NCI-H1930 (cell line): Measurements from ENCODE around the gene PRPSAP1.

Experiments
- DNase-seq, 2 experiments: peaks; one replicate each; lab custom pipeline; 2025; lab: John Stamatoyannopoulos, UW

The PRPSAP1 gene, protein sequence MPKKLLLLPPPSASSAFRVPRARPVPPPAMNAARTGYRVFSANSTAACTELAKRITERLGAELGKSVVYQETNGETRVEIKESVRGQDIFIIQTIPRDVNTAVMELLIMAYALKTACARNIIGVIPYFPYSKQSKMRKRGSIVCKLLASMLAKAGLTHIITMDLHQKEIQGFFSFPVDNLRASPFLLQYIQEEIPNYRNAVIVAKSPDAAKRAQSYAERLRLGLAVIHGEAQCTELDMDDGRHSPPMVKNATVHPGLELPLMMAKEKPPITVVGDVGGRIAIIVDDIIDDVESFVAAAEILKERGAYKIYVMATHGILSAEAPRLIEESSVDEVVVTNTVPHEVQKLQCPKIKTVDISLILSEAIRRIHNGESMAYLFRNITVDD

DNA sequence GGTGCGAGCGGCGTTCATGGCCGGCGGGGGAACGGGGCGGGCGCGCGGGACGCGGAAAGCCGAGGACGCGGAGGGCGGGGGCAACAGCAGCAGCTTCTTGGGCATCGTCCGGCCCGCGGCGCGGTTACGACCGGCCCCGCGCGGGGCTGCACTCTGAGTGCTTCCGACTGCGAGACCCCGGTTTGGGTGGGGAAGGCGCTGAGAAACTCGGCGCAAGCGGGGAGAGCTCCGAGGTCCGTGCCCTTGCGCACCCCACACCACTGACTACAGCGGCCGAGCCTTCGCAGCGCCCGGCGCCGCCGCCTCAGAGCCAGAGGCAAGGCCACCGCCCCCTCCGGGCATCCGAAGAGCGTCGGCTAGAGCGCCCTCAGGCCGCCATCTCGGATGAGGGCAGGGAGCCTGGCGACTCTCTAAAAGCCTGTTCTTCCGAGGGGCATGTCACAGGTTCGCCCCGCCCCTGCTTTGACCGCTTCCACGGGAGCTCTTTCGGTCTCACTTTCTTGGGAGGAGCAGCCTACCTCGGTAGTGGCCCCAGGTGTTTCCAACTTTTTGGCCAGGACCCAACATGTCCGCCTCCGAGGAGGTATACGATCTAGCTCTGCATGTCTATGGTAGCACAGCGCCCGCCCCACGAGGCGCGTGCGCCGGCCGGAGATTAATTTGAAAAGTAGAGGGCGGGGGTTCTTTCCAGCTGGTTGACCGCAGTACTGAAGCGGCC is at the start of gene PRPSAP1:
PRPSAP1 (minus strand) TSS at position 318 of the 718 bp plus-strand sequence; CDS start at position 105, 213 bp downstream.
- DNase-seq = peak; percentile 85 to 93

DNA sequence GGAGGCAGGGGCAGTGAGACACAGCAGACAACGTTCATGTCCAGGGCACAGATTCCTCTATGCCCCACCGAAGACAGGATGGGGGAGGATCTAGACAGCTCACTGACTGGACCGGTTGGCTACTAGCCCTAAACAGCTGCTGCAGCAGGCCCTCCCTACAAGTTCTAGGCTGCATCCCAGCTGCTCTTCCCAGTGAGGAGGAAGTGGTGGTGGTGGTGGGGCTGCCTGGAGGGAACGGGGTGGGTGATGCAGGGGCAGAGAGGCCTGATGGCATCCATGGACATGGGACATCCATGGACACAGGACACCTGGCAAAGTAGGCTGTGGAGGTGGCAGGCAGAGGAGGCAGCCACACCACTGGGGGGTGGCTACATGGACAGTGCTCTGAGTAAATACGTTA is 49.0 kb upstream of the PRPSAP1 start:
- no peak for DNase-seq

DNA sequence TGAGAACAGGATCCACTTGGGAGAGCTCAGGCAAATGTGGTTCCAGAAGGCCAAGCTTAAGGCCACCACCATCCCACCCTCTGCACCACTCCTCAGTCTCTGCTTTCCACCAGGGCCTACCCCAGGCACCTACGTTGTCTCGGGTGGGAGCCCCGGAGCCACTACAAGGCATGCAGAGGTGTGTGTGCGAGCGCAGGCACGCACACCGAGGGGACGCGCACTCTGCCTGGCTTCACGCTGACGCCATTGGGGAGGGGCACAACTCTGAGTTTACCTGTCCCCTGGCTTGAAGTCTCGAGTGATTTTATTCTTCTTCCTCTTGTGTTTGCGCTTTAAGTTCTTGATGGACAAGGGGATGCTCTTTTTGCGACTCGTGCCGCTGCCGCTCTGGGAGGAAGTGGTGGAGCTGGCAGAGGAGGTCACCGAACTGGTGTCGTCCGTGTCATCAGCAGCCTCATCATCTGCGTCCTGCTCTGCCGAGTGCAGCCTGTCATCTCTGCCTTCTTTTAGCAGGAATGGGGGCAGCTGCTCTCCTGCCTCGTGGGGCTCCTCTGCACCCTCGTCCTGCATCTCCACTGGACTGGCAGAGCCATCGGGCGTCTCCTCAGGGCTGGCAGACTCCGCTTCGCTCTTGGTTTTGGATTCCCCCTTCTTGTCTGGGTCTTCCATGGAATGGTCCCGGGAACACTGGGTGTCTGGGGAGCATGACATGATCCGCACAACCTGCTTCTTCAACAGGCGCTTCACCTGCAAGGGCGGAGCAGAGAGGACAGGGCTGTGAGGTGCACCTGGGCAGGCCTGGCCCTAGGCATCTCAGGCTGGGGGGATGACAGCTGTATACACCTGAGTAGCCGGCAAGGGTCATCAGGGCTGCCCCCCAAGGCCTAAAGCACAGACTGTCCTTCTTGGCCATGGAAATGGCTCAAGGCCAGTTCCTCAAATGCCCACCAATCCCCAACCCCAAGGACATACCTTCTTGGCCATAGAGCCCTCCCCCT is 45.8 kb upstream of the PRPSAP1 start:
- no peak for DNase-seq

DNA sequence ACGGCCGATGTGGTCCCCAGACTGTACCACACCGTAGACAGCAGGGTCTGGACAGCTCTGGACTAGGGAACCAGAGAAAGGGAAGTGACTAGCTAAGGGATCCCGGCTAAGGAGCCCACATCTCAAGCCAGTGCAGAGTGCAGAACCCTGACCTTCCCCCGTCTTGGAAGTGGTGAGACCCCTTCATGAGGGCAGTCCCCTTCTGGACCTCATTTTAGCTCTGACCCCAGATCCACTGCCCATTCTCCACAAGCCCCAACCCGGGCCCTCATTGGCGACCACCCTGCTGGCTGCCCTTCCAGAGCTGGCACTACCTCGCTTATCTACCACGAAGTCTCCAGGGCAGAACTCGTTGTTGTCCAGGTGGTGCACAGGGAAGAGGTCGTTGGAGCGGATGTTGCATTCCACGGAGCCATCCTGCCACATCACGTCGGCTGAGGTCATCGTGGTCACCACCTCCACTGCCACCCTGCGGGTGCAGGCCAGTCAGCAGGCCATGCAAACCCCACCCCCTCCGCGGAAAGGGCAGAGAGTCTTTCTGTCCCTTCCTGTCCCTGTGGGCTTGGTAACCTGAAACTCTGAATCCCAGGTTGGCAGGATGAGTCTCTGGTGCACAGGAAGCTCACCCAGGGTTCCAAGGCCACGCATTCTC is 44.9 kb upstream of the PRPSAP1 start:
- no peak for DNase-seq

DNA sequence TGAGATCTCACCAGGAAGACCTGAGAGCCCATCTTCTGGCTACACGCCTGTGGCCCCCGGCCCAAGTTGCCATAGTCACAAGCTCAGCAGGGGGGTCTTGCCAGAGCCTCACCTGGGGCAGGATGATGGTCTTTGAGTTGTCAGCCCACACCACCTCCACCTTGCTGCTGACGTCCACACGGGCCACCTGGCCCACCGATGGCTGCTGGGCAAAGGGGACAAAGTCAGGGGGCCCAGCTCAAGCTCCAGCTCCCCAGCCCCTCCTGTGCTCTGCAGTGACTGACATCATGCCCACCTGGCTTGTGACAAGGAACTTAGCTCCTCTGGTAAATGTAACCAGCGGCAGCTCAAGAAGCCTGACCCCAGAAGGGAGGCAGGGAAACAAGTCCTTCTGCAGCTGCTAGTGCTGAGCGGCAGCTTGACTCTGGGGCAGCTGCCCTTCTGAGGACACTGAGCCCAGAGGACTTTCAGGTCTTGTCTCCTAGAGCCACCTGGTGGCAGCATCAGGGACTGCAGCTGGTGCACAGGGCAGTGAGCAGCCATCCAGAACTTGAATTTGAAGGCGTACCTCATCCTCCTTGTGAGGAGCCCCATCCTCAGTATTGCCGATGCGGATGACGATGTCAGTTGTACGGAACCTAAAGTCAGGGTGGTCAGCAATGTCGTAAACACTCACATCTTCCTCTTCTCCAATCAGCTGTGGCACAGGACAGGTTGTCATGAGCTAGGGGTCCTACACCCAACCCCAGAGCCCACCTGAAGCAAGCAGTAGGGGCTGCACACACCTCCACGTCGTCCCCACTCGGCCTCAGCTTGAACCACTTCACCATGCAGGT is 44.2 kb upstream of the PRPSAP1 start:
- DNase-seq = peak; percentile 43 to 81

DNA sequence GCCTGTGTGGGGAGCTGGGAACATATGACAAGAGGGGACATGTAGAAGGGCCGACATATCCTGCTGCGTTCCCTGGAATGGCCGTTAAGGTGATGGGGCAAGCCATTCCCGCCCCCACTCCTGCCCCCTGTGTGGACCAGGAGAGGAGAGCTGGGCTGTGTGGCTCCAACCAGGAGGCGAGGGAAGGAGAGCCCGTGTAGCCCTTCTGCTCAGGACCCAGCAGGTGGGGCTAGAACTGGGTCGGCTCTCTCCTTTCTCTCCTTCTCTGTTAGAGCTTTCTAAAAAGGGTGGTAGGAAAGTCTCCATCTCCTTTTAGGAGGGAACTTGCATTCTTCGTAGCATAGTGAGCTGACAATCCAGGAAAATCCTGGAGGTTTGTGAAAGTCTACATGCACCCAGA is 43.5 kb upstream of the PRPSAP1 start:
- no peak for DNase-seq

DNA sequence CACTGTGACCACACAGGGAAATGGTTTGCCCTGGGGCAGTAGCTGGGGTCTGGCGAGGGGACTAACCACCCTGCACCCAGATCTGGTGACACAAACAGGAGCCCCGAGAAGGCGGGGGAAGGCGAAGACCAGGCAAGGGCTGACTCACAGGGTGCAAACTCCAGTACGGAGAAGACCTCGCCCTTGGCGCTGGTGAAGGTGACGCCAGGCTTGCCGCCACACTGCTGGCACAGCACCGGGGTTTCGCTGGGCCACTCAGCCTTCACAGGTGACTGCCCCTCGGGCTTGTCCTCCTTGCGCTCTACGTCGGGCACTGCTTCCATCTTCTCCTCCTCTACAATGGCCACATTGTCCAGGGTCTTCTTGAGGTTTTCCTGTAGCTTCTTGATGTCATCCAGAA is 42.3 kb upstream of the PRPSAP1 start:
- no peak for DNase-seq

DNA sequence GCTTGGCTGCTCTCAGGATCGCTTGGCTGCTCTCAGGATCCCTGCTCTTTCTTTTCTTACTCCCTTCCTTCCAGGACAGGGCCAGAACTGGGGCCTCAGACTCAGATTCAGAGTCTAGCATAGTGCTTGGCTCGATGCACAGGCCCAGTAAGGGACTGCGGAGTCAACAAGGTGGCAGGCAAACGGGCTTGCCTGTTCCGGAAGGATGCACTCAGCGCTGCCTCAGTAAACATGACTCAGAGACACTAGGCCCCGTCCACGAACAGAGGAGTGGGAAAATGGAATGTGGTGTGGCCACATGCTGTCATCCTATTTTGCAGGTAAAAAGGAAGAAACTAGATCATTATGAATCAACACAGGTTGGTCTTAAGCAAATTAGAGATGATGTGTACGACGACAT is 40.5 kb upstream of the PRPSAP1 start:
- no peak for DNase-seq

DNA sequence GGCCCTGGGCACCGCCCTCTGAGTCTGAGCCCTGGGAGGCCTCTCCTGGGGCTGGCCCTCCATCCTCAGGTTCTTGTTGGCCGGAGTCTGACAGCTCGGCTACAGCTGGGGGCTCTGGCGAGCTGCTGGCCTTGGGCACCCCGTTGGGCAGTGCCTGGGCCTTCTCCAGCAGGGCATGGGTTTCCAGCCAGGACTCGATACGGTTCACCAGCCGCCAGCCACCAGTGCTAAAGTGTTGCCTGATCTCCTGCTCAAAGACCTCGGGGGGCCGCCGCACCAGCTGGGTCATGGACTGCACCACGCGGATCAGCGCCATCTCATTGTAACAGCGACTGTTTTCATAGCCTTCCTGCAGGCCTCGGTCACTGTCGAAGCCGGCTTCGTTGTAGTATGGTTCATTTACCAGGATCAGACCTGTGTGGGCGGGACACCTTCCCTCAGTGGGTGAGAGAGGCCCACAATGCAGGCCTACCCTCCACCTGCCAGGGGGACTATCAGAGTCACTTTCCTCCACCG is 37.5 kb upstream of the PRPSAP1 start:
- no peak for DNase-seq

DNA sequence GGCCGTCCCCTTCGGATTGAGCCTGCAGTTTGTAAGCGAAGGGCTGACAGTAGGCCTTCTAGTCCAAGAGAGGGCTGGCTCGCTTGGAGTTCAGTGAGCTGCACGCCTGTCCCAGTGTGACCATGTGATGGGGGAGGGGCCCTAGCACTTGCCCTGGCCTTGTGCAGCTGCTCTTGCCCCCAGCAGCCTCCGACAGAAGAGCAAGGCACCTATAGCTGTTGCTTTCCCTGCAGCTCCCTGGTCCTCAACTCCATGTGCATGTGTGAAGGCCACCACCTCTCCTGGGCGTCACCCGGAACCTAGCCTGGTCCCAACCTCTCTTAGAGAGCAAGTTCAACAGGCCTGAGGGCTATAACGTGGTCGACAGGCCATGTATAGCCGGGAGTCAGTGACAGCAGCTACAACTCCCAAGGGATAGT is 36.3 kb upstream of the PRPSAP1 start:
- DNase-seq = no peak

DNA sequence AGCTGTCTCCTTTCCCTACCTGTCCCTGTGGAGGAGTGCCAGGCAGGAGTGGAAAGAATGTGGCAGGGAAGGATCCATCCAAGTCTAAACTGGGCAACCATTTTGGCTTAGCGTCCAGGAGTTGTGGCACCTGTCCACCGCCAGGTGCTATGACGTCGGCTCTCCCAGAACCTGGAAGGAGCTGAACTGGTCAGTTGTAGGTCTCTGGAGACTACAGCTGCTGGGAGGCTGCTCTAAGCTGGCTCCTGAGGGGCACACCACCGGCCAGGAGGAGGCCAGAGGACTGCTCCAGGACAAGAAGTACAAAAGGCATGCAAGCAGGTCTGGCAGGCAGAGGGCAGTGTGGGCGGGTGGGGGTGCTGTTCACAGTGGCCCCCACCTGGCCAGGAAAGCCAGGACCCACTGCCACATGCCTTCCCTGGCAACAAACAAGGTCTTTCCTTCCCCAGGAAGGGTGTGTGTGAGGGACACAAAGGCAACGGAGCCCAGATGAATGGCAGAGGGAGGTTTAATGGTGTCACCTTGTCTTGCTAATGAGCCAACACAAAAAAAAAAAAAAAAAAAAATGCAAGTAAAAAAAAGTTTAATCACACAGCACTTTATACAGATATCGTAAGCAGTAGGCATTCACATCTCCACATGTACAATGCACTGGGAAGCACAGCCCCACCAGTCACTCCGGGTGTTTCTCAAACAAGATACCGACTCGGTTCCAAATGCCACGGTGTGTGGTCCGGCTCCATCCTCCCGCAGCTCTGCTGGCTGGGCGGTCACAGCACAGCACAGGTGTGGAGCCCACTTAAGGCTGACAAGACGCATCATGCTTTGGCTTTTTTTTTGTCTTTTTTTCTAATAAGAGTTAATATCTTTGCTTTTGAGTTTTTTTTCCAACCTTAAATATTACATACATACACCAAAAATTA is 35.5 kb upstream of the PRPSAP1 start:
- DNase-seq = no peak

DNA sequence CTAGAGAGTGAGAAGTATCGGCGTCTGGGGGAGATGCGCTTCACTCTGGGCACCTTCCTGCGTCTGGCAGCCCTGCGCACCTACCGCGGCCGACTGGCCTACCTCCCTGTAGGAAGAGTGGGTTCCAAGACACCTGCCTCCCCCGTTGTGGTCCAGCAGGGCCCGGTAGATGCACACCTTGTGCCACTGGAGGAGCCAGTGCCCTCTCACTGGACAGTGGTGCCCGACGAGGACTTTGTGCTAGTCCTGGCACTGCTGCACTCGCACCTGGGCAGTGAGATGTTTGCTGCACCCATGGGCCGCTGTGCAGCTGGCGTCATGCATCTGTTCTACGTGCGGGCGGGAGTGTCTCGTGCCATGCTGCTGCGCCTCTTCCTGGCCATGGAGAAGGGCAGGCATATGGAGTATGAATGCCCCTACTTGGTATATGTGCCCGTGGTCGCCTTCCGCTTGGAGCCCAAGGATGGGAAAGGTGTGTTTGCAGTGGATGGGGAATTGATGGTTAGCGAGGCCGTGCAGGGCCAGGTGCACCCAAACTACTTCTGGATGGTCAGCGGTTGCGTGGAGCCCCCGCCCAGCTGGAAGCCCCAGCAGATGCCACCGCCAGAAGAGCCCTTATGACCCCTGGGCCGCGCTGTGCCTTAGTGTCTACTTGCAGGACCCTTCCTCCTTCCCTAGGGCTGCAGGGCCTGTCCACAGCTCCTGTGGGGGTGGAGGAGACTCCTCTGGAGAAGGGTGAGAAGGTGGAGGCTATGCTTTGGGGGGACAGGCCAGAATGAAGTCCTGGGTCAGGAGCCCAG is 33.5 kb upstream of the PRPSAP1 start:
- no peak for DNase-seq

DNA sequence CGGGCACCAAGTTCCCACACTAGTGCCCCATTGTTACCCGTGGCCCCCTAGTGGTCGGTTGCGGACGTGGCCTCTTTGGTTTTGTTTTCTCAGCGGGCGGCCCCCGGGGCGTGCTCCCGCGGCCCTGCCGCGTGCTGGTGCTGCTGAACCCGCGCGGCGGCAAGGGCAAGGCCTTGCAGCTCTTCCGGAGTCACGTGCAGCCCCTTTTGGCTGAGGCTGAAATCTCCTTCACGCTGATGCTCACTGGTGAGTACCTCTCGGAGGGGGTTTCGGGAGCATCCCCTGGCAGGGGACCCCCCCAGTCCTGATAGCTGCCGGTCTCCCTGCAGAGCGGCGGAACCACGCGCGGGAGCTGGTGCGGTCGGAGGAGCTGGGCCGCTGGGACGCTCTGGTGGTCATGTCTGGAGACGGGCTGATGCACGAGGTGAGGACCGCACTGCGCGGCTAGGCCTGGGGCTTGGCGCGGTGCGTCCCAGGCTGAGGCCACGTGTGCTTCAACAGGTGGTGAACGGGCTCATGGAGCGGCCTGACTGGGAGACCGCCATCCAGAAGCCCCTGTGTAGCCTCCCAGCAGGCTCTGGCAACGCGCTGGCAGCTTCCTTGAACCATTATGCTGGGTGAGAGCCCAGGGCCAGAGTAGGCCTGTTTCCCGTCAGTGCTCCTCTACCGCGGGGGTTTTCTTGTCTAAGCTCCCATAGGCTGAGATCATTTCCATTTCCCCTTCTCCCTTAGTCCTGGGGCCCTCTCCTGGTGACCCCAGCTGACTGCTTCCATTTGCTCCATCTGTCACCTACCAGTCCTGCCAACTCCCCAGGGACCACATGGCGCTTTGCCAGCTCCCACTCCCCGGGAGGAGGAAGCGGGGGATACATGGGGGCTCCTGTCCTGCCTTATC is 32.4 kb upstream of the PRPSAP1 start:
- peak in 1 of 2 experiments; percentile 64 for DNase-seq

DNA sequence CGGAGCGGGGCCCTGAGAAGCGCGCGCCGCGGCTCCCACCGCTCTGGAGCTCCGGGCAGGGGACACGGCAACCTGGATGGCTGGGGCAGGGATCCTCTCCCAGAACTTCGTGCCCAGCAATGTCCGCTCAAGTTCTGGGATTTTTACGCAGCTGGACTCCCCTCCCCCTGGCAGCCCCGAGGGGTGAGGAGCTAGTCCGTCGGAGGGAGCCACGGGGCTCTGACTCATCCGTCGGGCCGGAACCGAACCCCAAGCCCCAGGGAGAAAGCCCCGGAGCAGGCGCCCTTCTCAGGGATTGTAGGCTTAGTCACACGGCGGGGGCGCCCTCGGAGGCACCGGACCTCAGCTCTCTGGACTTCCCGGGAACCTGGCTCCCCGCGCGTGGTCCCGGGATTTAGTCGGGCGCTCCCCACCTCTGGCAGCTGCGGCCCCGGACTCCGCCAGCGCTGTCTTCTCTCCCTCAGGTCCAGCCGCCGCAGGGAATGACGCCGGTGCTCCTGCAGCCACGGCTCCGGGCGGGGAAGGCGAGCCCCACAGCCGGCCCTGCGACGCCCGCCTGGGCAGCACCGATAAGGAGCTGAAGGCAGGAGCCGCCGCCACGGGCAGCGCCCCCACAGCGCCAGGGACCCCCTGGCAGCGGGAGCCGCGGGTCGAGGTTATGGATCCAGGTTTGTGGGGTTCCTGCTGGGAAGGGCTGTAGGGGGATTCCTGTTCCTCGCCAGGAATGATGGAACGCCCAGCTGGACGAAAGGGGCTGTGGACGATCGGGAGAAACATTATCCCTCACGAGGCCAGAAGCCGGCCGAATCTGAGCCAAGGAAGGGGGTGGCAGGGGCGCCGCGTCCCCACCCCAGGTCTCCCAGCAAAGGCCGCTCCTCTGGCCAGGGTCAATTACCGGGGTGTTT is 31.5 kb upstream of the PRPSAP1 start:
- DNase-seq = no peak

DNA sequence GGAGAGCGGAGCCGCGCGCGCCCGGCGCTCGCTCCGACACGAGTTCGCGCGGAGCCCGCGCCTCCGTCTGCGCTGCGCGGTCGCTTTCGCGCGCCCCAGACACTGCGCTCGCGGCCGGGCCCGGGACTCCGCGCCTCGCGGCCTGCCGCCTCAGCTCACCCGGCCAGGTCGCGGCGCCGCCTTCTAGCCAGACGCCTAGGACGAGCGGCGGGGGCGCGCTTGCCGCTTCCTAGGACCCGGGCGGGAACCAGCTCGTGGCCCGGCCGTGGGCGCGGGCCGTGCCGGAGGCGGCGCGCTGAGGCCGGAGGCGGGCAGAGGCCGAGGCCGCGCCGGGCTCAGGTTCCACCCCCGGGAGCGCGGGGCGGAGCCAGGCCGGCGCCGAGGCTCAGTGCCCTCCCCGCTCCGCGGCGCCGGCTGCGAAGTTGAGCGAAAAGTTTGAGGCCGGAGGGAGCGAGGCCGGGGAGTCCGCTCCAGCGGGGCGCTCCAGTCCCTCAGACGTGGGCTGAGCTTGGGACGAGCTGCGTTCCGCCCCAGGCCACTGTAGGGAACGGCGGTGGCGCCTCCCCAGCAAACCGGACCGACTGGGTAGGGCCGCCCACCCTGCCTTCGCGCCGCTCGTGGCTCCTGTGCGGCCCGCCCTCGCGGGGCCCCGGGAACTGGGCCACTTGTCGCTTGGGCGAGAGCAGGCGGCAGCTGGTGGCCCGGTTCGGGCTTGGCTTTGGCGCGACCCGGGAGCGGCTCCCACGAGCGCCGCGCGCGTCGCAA is 30.7 kb upstream of the PRPSAP1 start, which contains the start of gene SPHK1:
SPHK1 (plus strand) TSS at position 388 of the 765 bp plus-strand sequence. CDS start 1,036 bp downstream, outside the sequence.
- DNase-seq = peak in 1 of 2 experiments; percentile 59
